Type B pancreatic cell (in vitro differentiated cells): Measurements from ENCODE around the gene IL20RA. TPM values are rescaled to one million over a fixed set of nuclear protein-coding genes. Genes with fewer than 3 reads are reported as not detected.

Source experiments
- DNase-seq: peaks from one replicate; pipeline ENCODE4 v3.0.0; 2021; ENCODE audit warnings: mixed read lengths; ENCODE audit not compliant: unreplicated experiment; ENCODE audit errors: extremely low spot score
- H3K27ac Mint-ChIP-seq: 2 replicates; pipeline ENCODE4 v1.8.0; 2021; ENCODE audit warnings: mild to moderate bottlenecking, mixed read lengths
- H3K27me3 Mint-ChIP-seq: 2 replicates; pipeline ENCODE4 v1.8.0; 2021; ENCODE audit warnings: mixed read lengths
- H3K36me3 Mint-ChIP-seq: 2 replicates; pipeline ENCODE4 v1.8.0; 2021; ENCODE audit warnings: mixed read lengths
- H3K4me1 Mint-ChIP-seq: one replicate; pipeline ENCODE4 v1.8.0; 2021; ENCODE audit warnings: mixed read lengths; ENCODE audit not compliant: unreplicated experiment
- H3K4me3 Mint-ChIP-seq: 2 replicates; pipeline ENCODE4 v1.8.0; 2021; ENCODE audit warnings: mild to moderate bottlenecking, mixed read lengths
- H3K9me3 Mint-ChIP-seq: 2 replicates; pipeline ENCODE4 v1.8.0; 2021; ENCODE audit warnings: mixed read lengths
- CTCF ChIP-seq: fragments of 200-600 bp; sonication (generic); conservative IDR thresholded peaks from 2 replicates; pipeline ENCODE4 v1.5.0; 2021; ENCODE audit warnings: antibody characterized with exemption, mild to moderate bottlenecking
- long read RNA-seq: library from polyadenylated mRNA; unstranded; transcript quantifications from one replicate; pipeline ENCODE4 v2.0.0, GENCODE V29; 2020
- total RNA-seq: library from RNA; stranded (reverse); gene quantifications from 2 replicates; pipeline ENCODE4 v1.2.1, GENCODE V29; 2021; ENCODE audit warnings: low replicate concordance

The IL20RA gene, protein sequence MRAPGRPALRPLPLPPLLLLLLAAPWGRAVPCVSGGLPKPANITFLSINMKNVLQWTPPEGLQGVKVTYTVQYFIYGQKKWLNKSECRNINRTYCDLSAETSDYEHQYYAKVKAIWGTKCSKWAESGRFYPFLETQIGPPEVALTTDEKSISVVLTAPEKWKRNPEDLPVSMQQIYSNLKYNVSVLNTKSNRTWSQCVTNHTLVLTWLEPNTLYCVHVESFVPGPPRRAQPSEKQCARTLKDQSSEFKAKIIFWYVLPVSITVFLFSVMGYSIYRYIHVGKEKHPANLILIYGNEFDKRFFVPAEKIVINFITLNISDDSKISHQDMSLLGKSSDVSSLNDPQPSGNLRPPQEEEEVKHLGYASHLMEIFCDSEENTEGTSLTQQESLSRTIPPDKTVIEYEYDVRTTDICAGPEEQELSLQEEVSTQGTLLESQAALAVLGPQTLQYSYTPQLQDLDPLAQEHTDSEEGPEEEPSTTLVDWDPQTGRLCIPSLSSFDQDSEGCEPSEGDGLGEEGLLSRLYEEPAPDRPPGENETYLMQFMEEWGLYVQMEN
- 0.90 and 1.7 TPM in 2 replicates for total RNA-seq
- long read RNA-seq, partial matches to known transcripts, result 0 of 2 reads
- long read RNA-seq, other reads (novel, unspliced or antisense), result 0 of 2 reads

- peak within 1 kb of the TSS; percentile 89 for H3K4me3 Mint-ChIP-seq
These were observed at the start of gene IL20RA for GRCh38 chr6:137044366-137045221. TSS of gene IL20RA (minus strand) at chr6:137044965. CDS start at chr6:137044728, 237 bp downstream.

DNA sequence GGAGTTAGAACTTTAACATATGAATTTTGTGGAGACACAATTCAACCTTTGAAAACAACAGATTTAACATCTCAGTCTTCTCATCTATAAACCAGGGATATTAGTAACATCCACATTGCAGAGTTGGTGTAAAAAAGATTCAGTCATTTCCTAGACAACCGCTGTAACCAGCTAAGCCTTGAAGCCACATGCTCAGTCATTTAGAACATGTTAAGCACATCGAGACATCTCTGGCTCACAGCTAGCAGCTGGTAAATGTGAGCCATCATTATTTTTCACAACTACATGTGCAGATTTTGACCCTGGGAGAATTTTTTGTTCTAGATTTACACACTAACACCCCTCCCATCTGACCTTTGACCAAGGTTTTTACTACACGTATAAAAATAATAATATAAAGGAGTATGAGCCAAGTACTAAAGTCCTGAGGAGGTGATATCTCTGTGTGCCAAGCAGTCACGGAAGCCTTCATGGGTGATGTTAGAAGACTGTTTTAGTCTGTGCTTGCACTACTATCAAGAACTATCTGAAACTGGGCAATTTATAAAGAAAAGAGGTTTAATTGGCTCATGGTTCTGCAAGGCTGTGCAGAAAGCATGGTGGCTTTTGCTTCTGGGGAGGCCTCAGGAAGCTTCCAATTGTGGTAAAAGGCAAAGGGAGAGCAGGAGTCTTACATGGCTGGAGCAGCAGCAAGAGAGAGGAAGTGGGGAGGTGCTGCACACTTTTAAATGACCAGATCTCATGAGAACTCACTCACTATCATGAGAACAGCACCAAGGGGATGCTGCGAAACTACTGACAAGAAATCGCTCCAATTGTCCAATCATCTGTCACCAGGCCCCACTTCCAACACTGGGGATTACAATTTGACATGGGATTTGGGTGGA is 48.7 kb upstream of the IL20RA start:
- H3K36me3 Mint-ChIP-seq, result no peaks in the 10 kb centered on the region
- no peak overlapping the region for H3K27ac Mint-ChIP-seq
- H3K4me3 Mint-ChIP-seq, result no peak overlapping the region
- no peak for DNase-seq
- no peaks in the 10 kb centered on the region for H3K9me3 Mint-ChIP-seq
- no peaks in the 10 kb centered on the region for H3K4me1 Mint-ChIP-seq
- no peak for TF ChIP-seq CTCF
- H3K27me3 Mint-ChIP-seq, result no peaks in the 10 kb centered on the region

More at GRCh38 chr6:137044366-137045221, at the start of gene IL20RA:
- no peaks in the 10 kb centered on the region for H3K4me1 Mint-ChIP-seq
- peak; percentile 36 for TF ChIP-seq CTCF
- peaks cover 73% of the 10 kb centered on the region for H3K27me3 Mint-ChIP-seq
- no peaks in the 10 kb centered on the region for H3K9me3 Mint-ChIP-seq
- H3K36me3 Mint-ChIP-seq, result peaks cover 4% of the 10 kb centered on the region
- no peak within 1 kb of the TSS for H3K27ac Mint-ChIP-seq
- peak; percentile 69 for DNase-seq

GRCh38 chr6:137092018-137092417 is 47.3 kb upstream of the IL20RA start:
- H3K27me3 Mint-ChIP-seq, result no peaks in the 10 kb centered on the region
- TF ChIP-seq CTCF, result no peak
- no peak overlapping the region for H3K4me3 Mint-ChIP-seq
- H3K27ac Mint-ChIP-seq, result no peak overlapping the region
- no peaks in the 10 kb centered on the region for H3K36me3 Mint-ChIP-seq
- DNase-seq, result no peak
- no peaks in the 10 kb centered on the region for H3K4me1 Mint-ChIP-seq
- no peaks in the 10 kb centered on the region for H3K9me3 Mint-ChIP-seq

DNA sequence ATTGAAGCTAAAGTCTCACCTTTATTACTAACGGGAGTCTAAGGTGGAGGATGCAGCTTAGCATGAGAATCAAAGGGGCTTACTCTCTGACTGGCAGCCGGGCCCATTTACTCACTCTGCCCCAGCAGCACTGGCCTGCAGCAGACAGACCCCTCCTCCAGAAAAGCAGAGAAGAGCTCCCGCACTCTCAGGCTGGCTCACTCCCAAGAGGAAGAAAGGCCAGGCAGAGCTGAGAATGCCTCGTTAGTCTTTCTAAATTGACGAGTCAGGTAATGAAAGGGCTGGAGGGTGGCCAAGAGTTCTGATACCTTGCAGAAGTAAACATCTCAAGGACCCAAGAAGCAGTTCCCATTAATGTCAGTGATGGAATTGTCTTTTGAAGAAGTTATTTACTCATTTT is 44.5 kb upstream of the IL20RA start:
- H3K4me1 Mint-ChIP-seq, result no peaks in the 10 kb centered on the region
- TF ChIP-seq CTCF, result no peak
- no peaks in the 10 kb centered on the region for H3K27me3 Mint-ChIP-seq
- no peaks in the 10 kb centered on the region for H3K9me3 Mint-ChIP-seq
- no peak for DNase-seq
- H3K36me3 Mint-ChIP-seq, result no peaks in the 10 kb centered on the region
- no peak overlapping the region for H3K27ac Mint-ChIP-seq
- H3K4me3 Mint-ChIP-seq, result no peak overlapping the region

DNA sequence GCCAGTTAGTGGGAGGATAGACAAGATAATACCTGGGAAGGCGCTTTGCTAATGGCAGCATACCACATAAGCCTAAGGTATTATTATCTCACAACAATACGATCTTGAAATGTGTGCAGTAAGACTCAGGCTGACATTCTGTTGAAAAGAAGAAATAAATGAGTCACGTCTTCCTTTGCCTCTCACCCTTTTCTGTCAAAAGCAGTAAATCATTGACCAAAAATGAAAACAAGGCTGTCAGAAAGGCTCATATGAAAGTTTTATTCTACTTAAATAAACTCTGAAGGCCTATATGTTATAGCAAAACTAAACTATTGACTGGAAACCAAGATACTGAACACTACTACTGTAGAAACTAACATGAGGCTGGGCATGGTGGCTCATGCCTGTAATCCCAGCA is 43.1 kb upstream of the IL20RA start:
- Mint-ChIP-seq H3K27me3 (no peaks in the 10 kb centered on the region), H3K4me1 (no peaks in the 10 kb centered on the region), H3K27ac (no peak overlapping the region), H3K36me3 (no peaks in the 10 kb centered on the region), H3K4me3 (no peak overlapping the region), H3K9me3 (no peaks in the 10 kb centered on the region)
- DNase-seq, result no peak
- no peak for TF ChIP-seq CTCF
